Measurements from ENCODE around the gene CST9.
"Not testable (repeated sequence)": the region's sequence is repeated elsewhere in the genome, so short reads cannot be mapped to it uniquely, and the experiment has no call there.

GRCh38 chr20:23622401-23622800 is 16.7 kb upstream of the CST9 start:
- TF ChIP-seq CTCF (IDR thresholded peaks at IDR 0.05; ENCODE audit: low read depth, low read length, poor library complexity, severe bottlenecking); EZH2phosphoT487 (IDR thresholded peaks at IDR 0.05; ENCODE audit: borderline replicate concordance, low read length): not testable (repeated sequence)

Measured in DOHH2 (cell line).